T-helper 1 cell treated with Interleukin-12 subunit alpha and Interleukin-12 subunit beta and Interleukin-4 antibody, amounts not matched to agents 30 μg/mL and 1 μg/mL, for 36 hours (primary cell): Measurements from ENCODE around the gene IBA57.

Experiments used
- H3K27ac Mint-ChIP-seq: one replicate; pipeline ENCODE4 v1.8.0; 2021; ENCODE audit warnings: mild to moderate bottlenecking, mixed read lengths
- H3K27me3 Mint-ChIP-seq: one replicate; pipeline ENCODE4 v1.8.0; 2021; ENCODE audit warnings: low read depth, mixed read lengths
- H3K36me3 Mint-ChIP-seq: one replicate; pipeline ENCODE4 v1.8.0; 2021; ENCODE audit warnings: low read depth, mixed read lengths
- H3K4me1 Mint-ChIP-seq: one replicate; pipeline ENCODE4 v1.8.0; 2021; ENCODE audit warnings: low read depth, mixed read lengths
- H3K4me3 Mint-ChIP-seq: one replicate; pipeline ENCODE4 v1.8.0; 2021; ENCODE audit warnings: mild to moderate bottlenecking, moderate library complexity, mixed read lengths
- H3K9me3 Mint-ChIP-seq: one replicate; pipeline ENCODE4 v1.8.0; 2021; ENCODE audit warnings: mixed read lengths

Gene IBA57

GRCh38 chr1:228141226-228142044, 24.2 kb upstream of the IBA57 start:
- Mint-ChIP-seq H3K9me3 (no peaks in the 10 kb centered on the region), H3K27me3 (peaks cover 11% of the 10 kb centered on the region), H3K4me3 (peak overlapping the region; percentile 99), H3K36me3 (peaks cover 2% of the 10 kb centered on the region), H3K4me1 (peaks cover 26% of the 10 kb centered on the region), H3K27ac (peak overlapping the region; percentile 98)

GRCh38 chr1:228142155-228142691, 23.4 kb upstream of the IBA57 start:
- Mint-ChIP-seq H3K4me3 (peak overlapping the region; percentile 99), H3K27me3 (peaks cover 4% of the 10 kb centered on the region), H3K4me1 (peaks cover 20% of the 10 kb centered on the region), H3K27ac (peak overlapping the region; percentile 49), H3K36me3 (peaks cover 2% of the 10 kb centered on the region), H3K9me3 (no peaks in the 10 kb centered on the region)

- H3K36me3 Mint-ChIP-seq = peaks cover 2% of the 10 kb centered on the region
- H3K27ac Mint-ChIP-seq = peak overlapping the region; percentile 36
- no peaks in the 10 kb centered on the region for H3K9me3 Mint-ChIP-seq
- H3K27me3 Mint-ChIP-seq = no peaks in the 10 kb centered on the region
- H3K4me1 Mint-ChIP-seq = peaks cover 19% of the 10 kb centered on the region
- H3K4me3 Mint-ChIP-seq = peak overlapping the region; percentile 99
Observed at GRCh38 chr1:228142701-228143136, 22.9 kb upstream of the IBA57 start.

GRCh38 chr1:228143480-228144192, 22.0 kb upstream of the IBA57 start:
- Mint-ChIP-seq H3K36me3 (peaks cover 2% of the 10 kb centered on the region), H3K4me1 (peaks cover 19% of the 10 kb centered on the region), H3K4me3 (peak overlapping the region; percentile 99), H3K27me3 (no peaks in the 10 kb centered on the region), H3K9me3 (no peaks in the 10 kb centered on the region), H3K27ac (peak overlapping the region; percentile 57)

- peaks cover 19% of the 10 kb centered on the region for H3K4me1 Mint-ChIP-seq
- H3K4me3 Mint-ChIP-seq = peak overlapping the region; percentile 17
- no peaks in the 10 kb centered on the region for H3K27me3 Mint-ChIP-seq
- peaks cover 2% of the 10 kb centered on the region for H3K36me3 Mint-ChIP-seq
- H3K9me3 Mint-ChIP-seq = no peaks in the 10 kb centered on the region
- no peak overlapping the region for H3K27ac Mint-ChIP-seq
Observed at GRCh38 chr1:228144193-228144992, 21.2 kb upstream of the IBA57 start.

GRCh38 chr1:228144993-228145343, 20.6 kb upstream of the IBA57 start:
- H3K4me1 Mint-ChIP-seq = peaks cover 17% of the 10 kb centered on the region
- H3K9me3 Mint-ChIP-seq = no peaks in the 10 kb centered on the region
- H3K4me3 Mint-ChIP-seq = no peak overlapping the region
- no peaks in the 10 kb centered on the region for H3K27me3 Mint-ChIP-seq
- no peak overlapping the region for H3K27ac Mint-ChIP-seq
- H3K36me3 Mint-ChIP-seq = peaks cover 2% of the 10 kb centered on the region

- no peak overlapping the region for H3K27ac Mint-ChIP-seq
- H3K4me1 Mint-ChIP-seq = peaks cover 17% of the 10 kb centered on the region
- H3K4me3 Mint-ChIP-seq = no peak overlapping the region
- H3K36me3 Mint-ChIP-seq = peaks cover 2% of the 10 kb centered on the region
- H3K27me3 Mint-ChIP-seq = no peaks in the 10 kb centered on the region
- no peaks in the 10 kb centered on the region for H3K9me3 Mint-ChIP-seq
Observed at GRCh38 chr1:228145463-228146416, 19.9 kb upstream of the IBA57 start.

GRCh38 chr1:228146417-228147150, 19.0 kb upstream of the IBA57 start:
- Mint-ChIP-seq H3K36me3 (no peaks in the 10 kb centered on the region), H3K27ac (no peak overlapping the region), H3K27me3 (no peaks in the 10 kb centered on the region), H3K4me3 (no peak overlapping the region), H3K4me1 (peaks cover 17% of the 10 kb centered on the region), H3K9me3 (no peaks in the 10 kb centered on the region)

GRCh38 chr1:228147151-228147693, 18.4 kb upstream of the IBA57 start:
- Mint-ChIP-seq H3K36me3 (no peaks in the 10 kb centered on the region), H3K9me3 (no peaks in the 10 kb centered on the region), H3K4me1 (peaks cover 11% of the 10 kb centered on the region), H3K4me3 (no peak overlapping the region), H3K27me3 (no peaks in the 10 kb centered on the region), H3K27ac (no peak overlapping the region)

- Mint-ChIP-seq H3K4me3 (no peak overlapping the region), H3K27ac (no peak overlapping the region), H3K27me3 (no peaks in the 10 kb centered on the region), H3K36me3 (no peaks in the 10 kb centered on the region), H3K4me1 (peaks cover 11% of the 10 kb centered on the region), H3K9me3 (no peaks in the 10 kb centered on the region)
Observed at GRCh38 chr1:228147768-228148167, 17.8 kb upstream of the IBA57 start.

GRCh38 chr1:228148196-228148861, 17.3 kb upstream of the IBA57 start:
- no peaks in the 10 kb centered on the region for H3K36me3 Mint-ChIP-seq
- H3K4me1 Mint-ChIP-seq = peaks cover 8% of the 10 kb centered on the region
- no peak overlapping the region for H3K27ac Mint-ChIP-seq
- no peaks in the 10 kb centered on the region for H3K9me3 Mint-ChIP-seq
- no peak overlapping the region for H3K4me3 Mint-ChIP-seq
- no peaks in the 10 kb centered on the region for H3K27me3 Mint-ChIP-seq

- no peaks in the 10 kb centered on the region for H3K9me3 Mint-ChIP-seq
- no peak overlapping the region for H3K4me3 Mint-ChIP-seq
- no peaks in the 10 kb centered on the region for H3K27me3 Mint-ChIP-seq
- H3K27ac Mint-ChIP-seq = no peak overlapping the region
- no peaks in the 10 kb centered on the region for H3K36me3 Mint-ChIP-seq
- peaks cover 1% of the 10 kb centered on the region for H3K4me1 Mint-ChIP-seq
Observed at GRCh38 chr1:228148935-228149405, 16.6 kb upstream of the IBA57 start.
